Gastroesophageal sphincter (tissue), 4 donors: ENCODE measurements around the gene BDP1. TPM values are rescaled to one million over a fixed set of nuclear protein-coding genes. Genes with fewer than 3 reads are reported as not detected.
A peak's percentile ranks its signal among the peaks of the same experiment; 100 is the strongest.
"Not testable (repeated sequence)": the region's sequence is repeated elsewhere in the genome, so short reads cannot be mapped to it uniquely, and the experiment has no call there.

Experiments
- ATAC-seq: fragments of 150-250 bp; one replicate; pipeline ENCODE4 v1.9.1; 2016; ENCODE audit warnings: mild to moderate bottlenecking, moderate library complexity
- H3K27ac ChIP-seq, 4 donors: fragments of 200-600 bp; sonication (generic) in 3 of 4; 1 replicate in 3 of 4; 2 replicates in 1 of 4; pipeline ENCODE4 v1.5.1; 2016 to 2019
- H3K27me3 ChIP-seq: fragments of 200-600 bp; sonication (generic); one replicate; pipeline ENCODE4 v1.5.1; 2019
- H3K36me3 ChIP-seq, 2 donors: fragments of 200-600 bp; sonication (generic); one replicate each; pipeline ENCODE4 v1.5.1; 2019; ENCODE audit warnings: control low read depth in 1 of 2
- H3K4me1 ChIP-seq, 3 donors: fragments of 200-600 bp; sonication (generic); 1 replicate in 2 of 3; 2 replicates in 1 of 3; pipeline ENCODE4 v1.5.1; 2016 to 2019; ENCODE audit warnings: control low read depth in 2 of 3
- H3K4me3 ChIP-seq, 2 donors: fragments of 200-600 bp; sonication (generic); one replicate each; pipeline ENCODE4 v1.5.1; 2019; ENCODE audit warnings: mild to moderate bottlenecking in 1 of 2, moderate library complexity in 1 of 2
- H3K9me3 ChIP-seq, 3 donors: fragments of 200-600 bp; sonication (generic); one replicate each; pipeline ENCODE4 v1.5.1; 2017 to 2019; ENCODE audit warnings: control low read depth in 2 of 3
- EP300 ChIP-seq: sonication (generic); formaldehyde crosslinking; IDR thresholded peaks from one replicate; pipeline ENCODE4 v1.6.1; 2017; ENCODE audit warnings: antibody characterized with exemption, mild to moderate bottlenecking
- POLR2A ChIP-seq, 2 donors: fragments of 450-650 bp; IDR thresholded peaks; one replicate each; pipeline ENCODE4 v1.6.1; 2017; ENCODE audit warnings: antibody characterized with exemption in 2 of 2, mild to moderate bottlenecking in 2 of 2, moderate library complexity in 1 of 2
- POLR2AphosphoS5 ChIP-seq: sonication (generic); formaldehyde crosslinking; IDR thresholded peaks from one replicate; pipeline ENCODE4 v1.6.1; 2017; ENCODE audit warnings: antibody characterized with exemption
- WGBS, 2 donors: methylation state at CpG; one replicate each; pipeline ENCODE4 v1.1.5; 2018; ENCODE audit warnings: low coverage in 1 of 2; 5-methylcytosine and 5-hydroxymethylcytosine counted together
- total RNA-seq, 4 donors: library from RNA; depleted of rRNA; stranded (reverse); fragments of >200 nt; gene quantifications; one replicate each; pipeline ENCODE4 v1.1.0, GENCODE V29; 2016
- TF ChIP-seq, protein P1 (sequence below), 4 experiments: fragments of 200-600 bp in 2 of 4; fragments of 450-650 bp in 2 of 4; sonication (generic) in 1 of 4; IDR thresholded peaks; one replicate each; pipeline ENCODE4 v1.5.1; 2017 to 2019; ENCODE audit warnings: antibody characterized with exemption in 4 of 4, mild to moderate bottlenecking in 2 of 4, moderate library complexity in 2 of 4

The BDP1 gene
- total RNA-seq, 4 donors from 2014 or later: 26.1 to 48.9 (median 31.6) TPM

DNA sequence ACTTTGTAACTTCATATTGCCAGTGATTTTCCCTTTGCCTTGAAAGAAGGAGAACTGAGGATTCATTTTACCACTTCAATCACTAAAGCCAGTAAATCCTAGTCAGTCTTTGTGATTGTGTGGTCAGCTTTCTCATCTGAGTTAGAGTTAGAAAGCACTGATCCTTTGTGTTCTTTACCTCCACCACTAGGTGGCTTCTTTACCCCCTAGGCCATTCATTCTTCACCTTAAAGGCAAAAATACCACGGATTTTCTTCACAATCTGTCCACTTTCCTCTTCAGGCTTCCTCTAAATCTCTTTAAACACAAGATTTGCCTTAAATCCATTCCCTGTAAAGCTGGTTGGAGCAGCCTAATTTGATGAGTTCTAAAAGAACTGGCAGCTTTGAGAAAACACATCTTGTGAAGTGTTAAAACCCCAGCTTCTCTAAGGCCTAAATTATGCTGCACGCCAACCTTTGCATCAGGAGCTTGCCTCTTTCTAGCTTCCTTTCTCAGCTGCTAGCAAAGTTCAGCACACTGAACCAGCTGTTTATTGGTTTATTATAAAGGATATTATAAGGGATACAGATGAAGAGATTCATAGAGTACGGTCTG is 20.4 kb downstream of the BDP1 start:
- Histone ChIP-seq H3K27me3 (no peaks in the 10 kb centered on the region), H3K4me1 (no peaks in the 10 kb centered on the region), H3K9me3 (no peaks in the 10 kb centered on the region), H3K27ac (no peak overlapping the region), H3K36me3 (peaks cover 0 to 91% of the 10 kb centered on the region in 2 donors), H3K4me3 (no peak overlapping the region)
- WGBS, 2 donors: 57 to 60% methylated on average over 3 of the region's 3 CpGs
- no peak for ATAC-seq
- no peak for TF ChIP-seq POLR2AphosphoS5
- TF ChIP-seq, protein P1, sequence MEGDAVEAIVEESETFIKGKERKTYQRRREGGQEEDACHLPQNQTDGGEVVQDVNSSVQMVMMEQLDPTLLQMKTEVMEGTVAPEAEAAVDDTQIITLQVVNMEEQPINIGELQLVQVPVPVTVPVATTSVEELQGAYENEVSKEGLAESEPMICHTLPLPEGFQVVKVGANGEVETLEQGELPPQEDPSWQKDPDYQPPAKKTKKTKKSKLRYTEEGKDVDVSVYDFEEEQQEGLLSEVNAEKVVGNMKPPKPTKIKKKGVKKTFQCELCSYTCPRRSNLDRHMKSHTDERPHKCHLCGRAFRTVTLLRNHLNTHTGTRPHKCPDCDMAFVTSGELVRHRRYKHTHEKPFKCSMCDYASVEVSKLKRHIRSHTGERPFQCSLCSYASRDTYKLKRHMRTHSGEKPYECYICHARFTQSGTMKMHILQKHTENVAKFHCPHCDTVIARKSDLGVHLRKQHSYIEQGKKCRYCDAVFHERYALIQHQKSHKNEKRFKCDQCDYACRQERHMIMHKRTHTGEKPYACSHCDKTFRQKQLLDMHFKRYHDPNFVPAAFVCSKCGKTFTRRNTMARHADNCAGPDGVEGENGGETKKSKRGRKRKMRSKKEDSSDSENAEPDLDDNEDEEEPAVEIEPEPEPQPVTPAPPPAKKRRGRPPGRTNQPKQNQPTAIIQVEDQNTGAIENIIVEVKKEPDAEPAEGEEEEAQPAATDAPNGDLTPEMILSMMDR (IDR thresholded peaks at IDR 0.05): peak in 3 of 4 experiments; percentile 5 to 33 (median 23)

DNA sequence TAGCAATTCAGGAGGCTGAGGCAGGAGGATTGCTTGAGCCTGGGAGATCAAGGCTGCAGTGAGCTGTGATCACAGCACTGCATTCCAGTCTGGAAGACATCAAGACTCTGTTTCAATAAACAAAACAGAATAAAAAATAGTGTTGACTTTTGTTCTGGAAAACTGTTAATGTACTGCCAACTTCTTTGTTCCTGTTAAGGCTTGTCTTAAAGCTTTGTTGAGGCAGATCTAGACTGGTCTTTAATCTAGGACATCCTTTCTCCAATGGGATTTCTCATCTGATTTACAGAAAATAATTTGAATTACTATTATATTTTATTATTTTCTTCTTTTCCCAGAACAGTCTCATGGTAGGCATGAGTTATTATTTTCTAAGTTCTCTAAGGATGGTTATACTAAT is 26.0 kb downstream of the BDP1 start:
- Histone ChIP-seq H3K9me3 (no peaks in the 10 kb centered on the region), H3K27me3 (no peaks in the 10 kb centered on the region), H3K4me3 (no peak overlapping the region), H3K27ac (no peak overlapping the region), H3K4me1 (peaks cover 0 to 16% (median 0%) of the 10 kb centered on the region in 3 donors), H3K36me3 (peaks cover 4 to 90% of the 10 kb centered on the region in 2 donors)
- no peak for ATAC-seq
- TF ChIP-seq, protein P1 (IDR thresholded peaks at IDR 0.05): no peak
- no peak for TF ChIP-seq POLR2AphosphoS5
- TF ChIP-seq EP300: no peak
- TF ChIP-seq POLR2A (IDR thresholded peaks at IDR 0.05): no peak

DNA sequence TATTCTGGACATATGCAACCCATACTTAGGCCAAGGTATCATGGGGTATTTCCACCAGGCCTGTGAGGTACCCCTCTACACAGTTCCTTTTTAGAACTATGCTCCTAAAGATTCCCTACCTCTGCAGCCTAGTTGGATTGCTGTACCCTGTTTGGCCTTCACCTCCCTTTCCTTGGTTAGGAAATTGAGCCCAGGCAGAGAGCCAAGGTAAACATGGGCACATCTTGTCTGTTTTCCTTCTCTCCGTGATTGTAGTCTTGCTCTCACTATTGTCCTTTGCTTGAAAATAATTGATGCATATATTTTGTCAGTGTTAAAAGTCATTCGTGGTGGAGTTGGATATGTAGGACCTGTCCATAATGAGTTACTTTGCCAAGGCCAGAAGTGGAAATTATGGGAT is 26.7 kb downstream of the BDP1 start:
- ATAC-seq: no peak
- H3K9me3 ChIP-seq: no peaks in the 10 kb centered on the region
- no peaks in the 10 kb centered on the region for H3K27me3 ChIP-seq
- H3K4me3 ChIP-seq: no peak overlapping the region
- WGBS, 2 donors: 19 to 42% methylated on average over 2 of the region's 2 CpGs
- H3K36me3 ChIP-seq: peaks cover 4 to 90% of the 10 kb centered on the region in 2 donors
- TF ChIP-seq POLR2A (IDR thresholded peaks at IDR 0.05): no peak
- TF ChIP-seq, protein P1 (IDR thresholded peaks at IDR 0.05): no peak
- no peak for TF ChIP-seq POLR2AphosphoS5
- no peak for TF ChIP-seq EP300
- no peak overlapping the region for H3K27ac ChIP-seq
- peaks cover 0 to 16% (median 0%) of the 10 kb centered on the region in 3 donors for H3K4me1 ChIP-seq

- Histone ChIP-seq H3K27me3 (no peaks in the 10 kb centered on the region), H3K27ac (no peak overlapping the region), H3K4me1 (peaks cover 0 to 16% (median 0%) of the 10 kb centered on the region in 3 donors), H3K9me3 (no peaks in the 10 kb centered on the region), H3K36me3 (peaks cover 4 to 93% of the 10 kb centered on the region in 2 donors), H3K4me3 (no peak overlapping the region)
- TF ChIP-seq, protein P1 (IDR thresholded peaks at IDR 0.05): no peak
- TF ChIP-seq POLR2AphosphoS5: no peak
- no peak for TF ChIP-seq POLR2A (IDR thresholded peaks at IDR 0.05)
- TF ChIP-seq EP300: no peak
- no peak for ATAC-seq
- 83 to 94% methylated on average over 2 of the region's 2 CpGs for WGBS, 2 donors
Measured at GRCh38 chr5:71483355-71483754, 27.9 kb downstream of the BDP1 start.

- Histone ChIP-seq H3K27me3 (no peaks in the 10 kb centered on the region), H3K4me3 (no peak overlapping the region), H3K9me3 (no peaks in the 10 kb centered on the region), H3K36me3 (peaks cover 5 to 98% of the 10 kb centered on the region in 2 donors), H3K4me1 (no peaks in the 10 kb centered on the region), H3K27ac (no peak overlapping the region)
- WGBS, 2 donors: 88 to 94% methylated on average over 4 to 5 of the region's 5 CpGs
- TF ChIP-seq EP300: no peak
- TF ChIP-seq, protein P1 (IDR thresholded peaks at IDR 0.05): no peak
- no peak for TF ChIP-seq POLR2A (IDR thresholded peaks at IDR 0.05)
- no peak for TF ChIP-seq POLR2AphosphoS5
- ATAC-seq: no peak
Measured at GRCh38 chr5:71492817-71493615, 37.6 kb downstream of the BDP1 start.

- H3K27me3 ChIP-seq, H3K27ac ChIP-seq, ATAC-seq, H3K9me3 ChIP-seq, H3K4me3 ChIP-seq, H3K4me1 ChIP-seq: not testable (repeated sequence)
- H3K36me3 ChIP-seq: peaks cover 5 to 98% of the 10 kb centered on the region in 2 donors
- WGBS, 2 donors: 89 to 97% methylated on average over 4 of the region's 4 CpGs
Measured at GRCh38 chr5:71494202-71494601, 38.8 kb downstream of the BDP1 start.

GRCh38 chr5:71498756-71499155 is 43.3 kb downstream of the BDP1 start:
- H3K27ac ChIP-seq, H3K27me3 ChIP-seq, H3K4me3 ChIP-seq, H3K4me1 ChIP-seq, ATAC-seq, H3K9me3 ChIP-seq: not testable (repeated sequence)
- peaks cover 7 to 95% of the 10 kb centered on the region in 2 donors for H3K36me3 ChIP-seq
- 94% methylated on average over 6 to 9 of the region's 9 CpGs for WGBS, 2 donors
